Thyroid gland (tissue), 4 donors: ENCODE data around the gene TXLNB. TPM values are rescaled to one million over a fixed set of nuclear protein-coding genes. Genes with fewer than 3 reads are reported as not detected.
"Not testable (repeated sequence)": the region's sequence is repeated elsewhere in the genome, so short reads cannot be mapped to it uniquely, and the experiment has no call there.

Experiments used
- DNase-seq, 2 donors: peaks; one replicate each; pipeline ENCODE4 v3.0.0-alpha.2; 2019
- H3K27ac ChIP-seq, 3 donors: fragments of 200-600 bp; sonication (generic); 1 replicate in 2 of 3; 2 replicates in 1 of 3; pipeline ENCODE4 v1.5.1; 2016 to 2019; ENCODE audit warnings: mild to moderate bottlenecking in 1 of 3, moderate library complexity in 1 of 3
- H3K27me3 ChIP-seq: fragments of 200-600 bp; sonication (generic); one replicate; pipeline ENCODE4 v1.5.1; 2019
- H3K36me3 ChIP-seq, 2 donors: fragments of 200-600 bp; sonication (generic); one replicate each; pipeline ENCODE4 v1.5.1; 2016 to 2019
- H3K4me1 ChIP-seq, 2 donors: fragments of 200-600 bp; sonication (generic); one replicate each; pipeline ENCODE4 v1.5.1; 2017 to 2019
- H3K4me3 ChIP-seq, 3 donors: fragments of 200-600 bp; sonication (generic); replicated peaks in 1 of 3; 1 replicate in 2 of 3; 2 replicates in 1 of 3; pipeline ENCODE4 v1.5.1; 2016; ENCODE audit warnings: mild to moderate bottlenecking in 1 of 3
- H3K9me3 ChIP-seq: fragments of 200-600 bp; sonication (generic); one replicate; pipeline ENCODE4 v1.5.1; 2017
- CTCF ChIP-seq, 6 experiments: fragments of 200-600 bp in 3 of 6; fragments of 450-650 bp in 3 of 6; sonication (generic) in 3 of 6; IDR thresholded peaks; one replicate each; pipeline ENCODE4 v1.5.1; 2016 to 2019; ENCODE audit warnings: antibody characterized with exemption in 6 of 6, mild to moderate bottlenecking in 2 of 6, inconsistent platforms in 1 of 6, moderate library complexity in 1 of 6
- POLR2A ChIP-seq, 2 donors: fragments of 450-650 bp; IDR thresholded peaks; one replicate each; pipeline ENCODE4 v1.6.1; 2017; ENCODE audit warnings: antibody characterized with exemption in 2 of 2, mild to moderate bottlenecking in 2 of 2, moderate library complexity in 1 of 2
- WGBS, 2 donors: methylation state at CpG; one replicate each; pipeline ENCODE4 v1.1.5; 2017; 5-methylcytosine and 5-hydroxymethylcytosine counted together
- intact Hi-C: fragments of 100-400 bp; cut with DNase I; formaldehyde crosslinking; loops from one replicate; pipeline ENCODE4 v1.15.1; 2023
- total RNA-seq, 4 donors: library from RNA; depleted of rRNA; stranded (reverse); fragments of >200 nt; gene quantifications; one replicate each; pipeline ENCODE4 v1.2.3, GENCODE V29; 2016

Gene TXLNB
- total RNA-seq, 4 donors from 2014 or later, result 0.17 to 1.3 (median 0.32) TPM

- H3K4me1 ChIP-seq, result no peaks in the 10 kb centered on the region
- DNase-seq, result no peak
- no peaks in the 10 kb centered on the region for H3K27me3 ChIP-seq
- TF ChIP-seq POLR2A (IDR thresholded peaks at IDR 0.05) (no peak), CTCF (IDR thresholded peaks at IDR 0.05) (no peak)
- H3K27ac ChIP-seq, result peak overlapping the region; percentile 22 to 63 (median 49)
- 38 to 41% methylated on average over 5 of the region's 5 CpGs for WGBS, 2 donors
- intact Hi-C loops, result no loop called here
- no peaks in the 10 kb centered on the region for H3K9me3 ChIP-seq
- H3K4me3 ChIP-seq, result no peak overlapping the region
- H3K36me3 ChIP-seq, result no peaks in the 10 kb centered on the region
Observed at GRCh38 chr6:139290787-139291311, 949 bp downstream of the TXLNB start.

- no peak overlapping the region for H3K4me3 ChIP-seq
- no peak overlapping the region for H3K27ac ChIP-seq
- no peaks in the 10 kb centered on the region for H3K27me3 ChIP-seq
- TF ChIP-seq CTCF (IDR thresholded peaks at IDR 0.05) (no peak), POLR2A (IDR thresholded peaks at IDR 0.05) (no peak)
- H3K36me3 ChIP-seq, result no peaks in the 10 kb centered on the region
- no peaks in the 10 kb centered on the region for H3K9me3 ChIP-seq
- H3K4me1 ChIP-seq, result no peaks in the 10 kb centered on the region
- WGBS, 2 donors, result 87 to 91% methylated on average over 10 of the region's 10 CpGs
- intact Hi-C loops, result no loop called here
- DNase-seq, result no peak
Observed at GRCh38 chr6:139289233-139289632, 2.6 kb downstream of the TXLNB start.

GRCh38 chr6:139288496-139289040 is 3.2 kb downstream of the TXLNB start:
- H3K4me1 ChIP-seq, result no peaks in the 10 kb centered on the region
- TF ChIP-seq CTCF (IDR thresholded peaks at IDR 0.05), result no peak
- 90 to 94% methylated on average over 8 of the region's 8 CpGs for WGBS, 2 donors
- no peak overlapping the region for H3K4me3 ChIP-seq
- H3K36me3 ChIP-seq, result no peaks in the 10 kb centered on the region
- H3K9me3 ChIP-seq, result no peaks in the 10 kb centered on the region
- DNase-seq, result no peak
- intact Hi-C loops, result no loop called here
- no peaks in the 10 kb centered on the region for H3K27me3 ChIP-seq
- no peak overlapping the region for H3K27ac ChIP-seq

GRCh38 chr6:139287868-139288267 is 3.9 kb downstream of the TXLNB start:
- Histone ChIP-seq H3K4me3 (no peak overlapping the region), H3K27ac (no peak overlapping the region), H3K9me3 (no peaks in the 10 kb centered on the region), H3K27me3 (no peaks in the 10 kb centered on the region), H3K4me1 (no peaks in the 10 kb centered on the region), H3K36me3 (no peaks in the 10 kb centered on the region)
- 97 to 99% methylated on average over 2 of the region's 2 CpGs for WGBS, 2 donors
- no peak for TF ChIP-seq POLR2A (IDR thresholded peaks at IDR 0.05)
- no peak for TF ChIP-seq CTCF (IDR thresholded peaks at IDR 0.05)
- intact Hi-C loops, result no loop called here
- DNase-seq, result no peak

GRCh38 chr6:139286438-139286837 is 5.4 kb downstream of the TXLNB start:
- H3K4me3 ChIP-seq, intact Hi-C loops, DNase-seq, H3K36me3 ChIP-seq, H3K27ac ChIP-seq, H3K27me3 ChIP-seq, H3K9me3 ChIP-seq, H3K4me1 ChIP-seq: not testable (repeated sequence)
- WGBS, 2 donors, result 92 to 94% methylated on average over 10 of the region's 10 CpGs
